NCI-H2171 treated with DMSO at 0.1 percent for 48 hours (cell line): ENCODE measurements around the gene NANP.

Experiments used
- DNase-seq: peaks from one replicate; lab custom pipeline; 2025; lab: John Stamatoyannopoulos, UW

Gene NANP

GRCh38 chr20:25571240-25571639 lies 52.6 kb downstream of the NANP start:
- DNase-seq: no peak

- no peak for DNase-seq
Observed at GRCh38 chr20:25570148-25570530, 53.7 kb downstream of the NANP start.

GRCh38 chr20:25567286-25567685 lies 56.5 kb downstream of the NANP start:
- no peak for DNase-seq

- DNase-seq: no peak
Observed at GRCh38 chr20:25566821-25567220, 57.0 kb downstream of the NANP start.

GRCh38 chr20:25565578-25566157 lies 58.1 kb downstream of the NANP start:
- DNase-seq: no peak

DNA sequence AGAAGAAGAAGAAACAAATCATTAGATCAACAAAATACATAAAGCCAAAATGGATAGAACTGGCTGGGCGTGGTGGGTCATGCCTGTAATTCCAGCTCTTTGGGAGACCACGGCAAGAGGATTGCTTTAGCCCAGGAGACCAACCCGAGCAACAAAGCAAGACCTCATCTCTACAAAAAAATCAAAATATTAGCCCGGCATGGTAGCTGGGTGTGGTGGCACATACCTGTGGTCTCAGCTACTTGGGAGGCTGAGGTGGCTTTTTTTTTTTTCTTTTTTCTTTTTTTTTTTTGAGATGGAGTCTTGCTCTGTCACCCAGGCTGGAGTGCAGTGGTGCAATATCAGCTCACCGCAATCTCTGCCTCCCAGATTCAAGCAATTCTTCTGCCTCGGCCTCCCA lies 59.9 kb downstream of the NANP start:
- no peak for DNase-seq

GRCh38 chr20:25563362-25563761 lies 60.5 kb downstream of the NANP start:
- DNase-seq: no peak
